ENCODE measurements around the gene CDR2. TPM values are rescaled to one million over a fixed set of nuclear protein-coding genes. Genes with fewer than 3 reads are reported as not detected.
"Not testable (repeated sequence)": the region's sequence is repeated elsewhere in the genome, so short reads cannot be mapped to it uniquely, and the experiment has no call there.

The CDR2 gene
- total and polyA plus RNA-seq, 11 donors, result 3.7 to 12.4 (median 6.0) TPM

DNA sequence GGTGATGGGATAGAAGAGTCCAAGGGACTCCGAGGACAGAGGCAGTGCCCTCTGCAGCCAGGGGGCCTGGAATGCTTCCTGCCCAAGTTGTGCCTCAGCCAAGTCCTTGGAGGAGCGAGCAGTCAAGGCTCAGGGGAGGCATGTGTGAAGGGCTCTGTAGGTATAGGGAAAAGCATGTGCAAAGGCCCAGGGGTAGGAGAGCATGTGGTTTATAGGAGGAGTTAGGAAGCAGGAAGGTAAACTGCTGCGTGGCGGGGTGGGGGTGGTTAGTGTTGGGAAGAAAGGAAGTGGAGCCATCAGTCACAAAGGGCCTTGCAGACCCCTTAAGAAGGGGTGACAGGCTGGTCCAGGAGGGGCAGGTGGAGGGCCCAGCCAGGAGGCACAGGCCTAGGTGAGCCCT is 70.0 kb downstream of the CDR2 start:
- WGBS, 4 donors, result 94 to 99% (median 95%) methylated on average over 4 of the region's 4 CpGs
- peaks cover 0 to 78% (median 66%) of the 10 kb centered on the region in 9 donors for H3K36me3 ChIP-seq
- peaks cover 0 to 15% (median 9%) of the 10 kb centered on the region in 12 donors for H3K4me1 ChIP-seq
- H3K27ac ChIP-seq, result no peak overlapping the region
- intact Hi-C loops (cut with DNase I), result loop anchor here in 1 of 10 donors (5.0 to 10.0 kb wide), 2 partner anchors 107 to 300 kb away; partner anchors contain the start of genes MOSMO and PDZD9
- no peak for DNase-seq
- no peaks in the 10 kb centered on the region for H3K9me3 ChIP-seq
- ATAC-seq, result no peak
- no peaks in the 10 kb centered on the region for H3K27me3 ChIP-seq
- TF ChIP-seq, protein P1, sequence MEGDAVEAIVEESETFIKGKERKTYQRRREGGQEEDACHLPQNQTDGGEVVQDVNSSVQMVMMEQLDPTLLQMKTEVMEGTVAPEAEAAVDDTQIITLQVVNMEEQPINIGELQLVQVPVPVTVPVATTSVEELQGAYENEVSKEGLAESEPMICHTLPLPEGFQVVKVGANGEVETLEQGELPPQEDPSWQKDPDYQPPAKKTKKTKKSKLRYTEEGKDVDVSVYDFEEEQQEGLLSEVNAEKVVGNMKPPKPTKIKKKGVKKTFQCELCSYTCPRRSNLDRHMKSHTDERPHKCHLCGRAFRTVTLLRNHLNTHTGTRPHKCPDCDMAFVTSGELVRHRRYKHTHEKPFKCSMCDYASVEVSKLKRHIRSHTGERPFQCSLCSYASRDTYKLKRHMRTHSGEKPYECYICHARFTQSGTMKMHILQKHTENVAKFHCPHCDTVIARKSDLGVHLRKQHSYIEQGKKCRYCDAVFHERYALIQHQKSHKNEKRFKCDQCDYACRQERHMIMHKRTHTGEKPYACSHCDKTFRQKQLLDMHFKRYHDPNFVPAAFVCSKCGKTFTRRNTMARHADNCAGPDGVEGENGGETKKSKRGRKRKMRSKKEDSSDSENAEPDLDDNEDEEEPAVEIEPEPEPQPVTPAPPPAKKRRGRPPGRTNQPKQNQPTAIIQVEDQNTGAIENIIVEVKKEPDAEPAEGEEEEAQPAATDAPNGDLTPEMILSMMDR (IDR thresholded peaks at IDR 0.05), result no peak
- H3K4me3 ChIP-seq, result no peak overlapping the region

DNA sequence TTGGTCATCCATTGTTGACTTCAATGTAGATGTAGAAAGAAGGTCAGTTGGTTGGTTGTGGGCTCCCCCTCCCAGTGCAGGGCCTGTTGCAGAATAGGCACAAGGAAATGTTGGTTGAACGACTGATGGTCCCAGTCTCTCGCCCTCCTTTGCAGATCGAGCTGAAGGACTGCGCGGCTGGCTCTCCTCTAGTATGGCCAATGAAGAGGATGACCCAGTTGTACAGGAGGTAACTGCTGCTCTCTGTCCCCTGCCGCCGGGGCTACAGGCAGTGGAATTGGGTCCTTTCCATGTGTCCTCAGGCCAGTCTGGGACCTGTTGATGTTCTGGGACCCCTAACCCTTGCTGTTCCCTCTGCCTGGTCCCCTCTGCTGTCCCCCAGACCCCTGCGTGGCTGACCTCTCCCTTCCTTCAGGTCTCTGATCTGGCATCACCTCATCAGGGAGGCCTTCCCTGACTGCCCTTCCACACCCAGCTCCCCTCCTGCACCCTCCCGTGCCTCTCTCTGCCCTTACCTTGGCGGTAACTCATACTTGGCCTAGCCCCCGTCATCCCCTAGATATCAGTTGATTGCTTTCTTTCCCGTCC is 71.5 kb downstream of the CDR2 start:
- TF ChIP-seq, protein P1 (IDR thresholded peaks at IDR 0.05), result no peak
- no peak for TF ChIP-seq POLR2A (IDR thresholded peaks at IDR 0.05)
- Histone ChIP-seq H3K9me3 (no peaks in the 10 kb centered on the region), H3K36me3 (peaks cover 0 to 64% (median 51%) of the 10 kb centered on the region in 9 donors), H3K4me3 (no peak overlapping the region), H3K27me3 (no peaks in the 10 kb centered on the region), H3K4me1 (peaks cover 0 to 26% (median 13%) of the 10 kb centered on the region in 12 donors), H3K27ac (no peak overlapping the region)
- DNase-seq (no peak), ATAC-seq (no peak)
- intact Hi-C loops (cut with DNase I), result loop anchor here in 1 of 10 donors (5.0 to 10.0 kb wide), 2 partner anchors 106 to 298 kb away; partner anchors contain the start of genes MOSMO and PDZD9
- WGBS, 4 donors, result 94 to 96% (median 95%) methylated on average over 12 of the region's 12 CpGs

DNA sequence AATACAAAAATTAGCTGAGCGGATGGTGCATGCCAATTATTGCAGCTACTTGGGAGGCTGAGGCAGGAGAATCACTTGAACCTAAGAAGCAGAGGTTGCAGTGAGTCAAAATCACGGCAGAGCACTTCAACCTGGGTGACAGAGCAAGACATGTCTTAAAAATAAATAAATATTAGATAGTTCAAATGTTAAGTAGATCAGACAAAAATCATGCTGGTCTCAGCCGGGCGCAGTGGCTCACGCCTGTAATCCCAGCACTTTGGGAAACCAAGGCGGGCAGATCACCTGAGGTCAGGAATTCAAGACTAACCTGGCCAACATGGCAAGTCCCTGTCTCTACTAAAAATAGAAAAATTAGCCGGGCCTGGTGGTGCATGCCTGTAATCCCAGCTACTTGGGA is 73.0 kb downstream of the CDR2 start:
- 89 to 94% (median 92%) methylated on average over 7 of the region's 7 CpGs for WGBS, 4 donors
- Histone ChIP-seq H3K36me3 (peaks cover 0 to 49% (median 37%) of the 10 kb centered on the region in 9 donors), H3K4me1 (peaks cover 0 to 29% (median 14%) of the 10 kb centered on the region in 12 donors)
- ATAC-seq, H3K9me3 ChIP-seq, H3K27me3 ChIP-seq, H3K4me3 ChIP-seq, H3K27ac ChIP-seq, DNase-seq: not testable (repeated sequence)
- intact Hi-C loops (cut with DNase I), result loop anchor here in 1 of 10 donors (5.0 to 10.0 kb wide), 2 partner anchors 104 to 297 kb away; partner anchors contain the start of genes MOSMO and PDZD9

DNA sequence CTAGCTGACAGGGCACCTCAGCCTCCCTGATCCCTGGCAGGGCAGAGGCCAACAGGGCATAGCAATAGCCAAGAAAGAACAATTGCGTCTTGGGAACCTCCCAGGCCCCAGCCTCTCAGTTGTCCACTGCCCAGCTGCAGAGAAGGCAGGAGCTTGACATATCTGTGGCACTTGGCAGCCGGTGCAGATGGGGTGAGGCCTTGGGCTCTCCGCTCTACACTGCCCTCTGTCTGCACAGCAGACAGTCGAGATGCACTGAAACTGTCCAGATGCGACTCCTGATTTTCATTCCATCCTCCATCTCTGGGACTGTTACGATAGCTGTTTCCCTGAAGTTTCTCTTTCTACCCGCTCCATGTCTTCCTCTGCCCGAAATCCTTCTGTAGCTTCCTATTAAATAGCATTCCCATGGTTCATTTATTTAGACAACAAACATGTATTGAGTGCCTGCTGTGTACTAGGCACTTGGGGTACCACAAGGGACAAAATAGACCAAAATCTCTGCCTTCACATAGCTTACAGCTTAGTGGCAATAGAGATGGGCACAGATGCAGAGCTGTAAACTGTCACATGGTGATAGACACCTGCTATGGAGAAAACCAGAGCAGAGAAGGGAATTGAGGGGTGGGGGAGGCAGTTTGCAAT is 73.9 kb downstream of the CDR2 start:
- WGBS, 4 donors, result 42 to 54% (median 48%) methylated on average over 6 to 8 of the region's 8 CpGs
- DNase-seq (peak in 4 of 5 donors; percentile 52 to 81 (median 70)), ATAC-seq (peak; percentile 17 to 39 (median 30))
- Histone ChIP-seq H3K9me3 (no peaks in the 10 kb centered on the region), H3K4me3 (peak overlapping the region in 1 of 12 donors; percentile 21), H3K27me3 (no peaks in the 10 kb centered on the region), H3K36me3 (peaks cover 0 to 41% (median 28%) of the 10 kb centered on the region in 9 donors), H3K27ac (peak overlapping the region in 1 of 12 donors; percentile 18), H3K4me1 (peaks cover 0 to 33% (median 14%) of the 10 kb centered on the region in 12 donors)
- TF ChIP-seq, protein P1 (IDR thresholded peaks at IDR 0.05), result peak; percentile 42 to 69 (median 59)
- no peak for TF ChIP-seq POLR2A (IDR thresholded peaks at IDR 0.05)
- intact Hi-C loops (cut with DNase I), result loop anchor here in 1 of 10 donors (5.0 to 10.0 kb wide), 2 partner anchors 103 to 296 kb away; partner anchors contain the start of genes MOSMO and PDZD9

Measured in heart left ventricle (tissue), 16 donors.